HepG2 (cell line): Measurements from ENCODE around the gene TEF. TPM values are rescaled to one million over a fixed set of nuclear protein-coding genes. Genes with fewer than 3 reads are reported as not detected.
A peak's percentile ranks its signal among the peaks of the same experiment; 100 is the strongest.

ENCODE experiments used
- ATAC-seq: fragments of 200-7000 bp; cut with Tn5 transposase; 3 replicates; pipeline ENCODE4 v1.9.1; 2020; ENCODE audit warnings: mild to moderate bottlenecking, moderate library complexity
- BruUV-seq: library from RNA; stranded (reverse); fragments of 400-500 nt; replicated peaks from 2 replicates; lab custom pipeline; 2021; lab: Mats Ljungman, UMichigan
- CTCF ChIA-PET: fragments of 300-600 bp; formaldehyde crosslinking; extraction: SDS; loops from one replicate; lab custom pipeline; 2021; ENCODE audit warnings: low total read pairs, inconsistent platforms, low intra/inter-chr PET ratio; lab: Yijun Ruan, JAX
- POLR2A ChIA-PET: fragments of 350-600 bp; sonication (Branson Sonifier 250); formaldehyde crosslinking; loops from one replicate; lab custom pipeline; 2020; ENCODE audit warnings: antibody characterized with exemption, inconsistent platforms; lab: Yijun Ruan, JAX
- DNase-seq: peaks from one replicate; pipeline ENCODE4 v3.0.0-alpha.2; 2015; ENCODE audit warnings: low spot score
- FAIRE-seq: peaks from 3 replicates; lab custom pipeline; 2011; peaks lifted over from hg19 to GRCh38; lab: Jason Lieb, UNC
- H2AFZ ChIP-seq: one replicate; pipeline ENCODE4 v1.6.1; 2011; ENCODE audit warnings: low read length, inconsistent platforms
- H3K27ac ChIP-seq: fragments of 300-600 bp; 3 replicates; pipeline ENCODE4 v1.8.0; 2011; ENCODE audit warnings: mixed run types, mild to moderate bottlenecking, mixed read lengths, low read length, inconsistent platforms; ENCODE audit not compliant: insufficient read depth; ENCODE audit errors: extremely low read length
- H3K27me3 ChIP-seq, 2 experiments: fragments of 200-600 bp in 1 of 2; 2 replicates in 1 of 2; 3 replicates in 1 of 2; pipeline versions ENCODE4 v1.6.0 to v1.8.0; 2011; ENCODE audit warnings: low read length in 2 of 2, mild to moderate bottlenecking in 2 of 2, moderate library complexity in 2 of 2, inconsistent platforms in 1 of 2; ENCODE audit not compliant: insufficient read depth in 2 of 2, control insufficient read depth in 1 of 2
- H3K36me3 ChIP-seq, 2 experiments: fragments of 200-600 bp in 1 of 2; replicated peaks in 1 of 2; 2 replicates in 1 of 2; 3 replicates in 1 of 2; pipeline versions ENCODE4 v1.5.1 to v1.8.0; 2011; ENCODE audit warnings: low read length in 2 of 2, inconsistent platforms in 1 of 2; ENCODE audit not compliant: insufficient read depth in 2 of 2, control insufficient read depth in 1 of 2
- H3K4me1 ChIP-seq: 2 replicates; pipeline ENCODE4 v1.5.1; 2012; ENCODE audit warnings: low read length, inconsistent platforms; ENCODE audit not compliant: insufficient read depth
- H3K4me2 ChIP-seq: 2 replicates; pipeline ENCODE4 v1.6.0; 2011; ENCODE audit warnings: low read depth, low read length, inconsistent platforms
- H3K4me3 ChIP-seq, 3 experiments: fragments of 200-600 bp in 1 of 3; sonication (generic), shearing (Covaris generic) in 1 of 3; replicated peaks in 1 of 3; 2 replicates each; pipeline ENCODE4 v1.5.1; 2011 to 2016; ENCODE audit warnings: low read length in 3 of 3, inconsistent platforms in 2 of 3, low read depth in 2 of 3, mild to moderate bottlenecking in 2 of 3, control low read depth in 1 of 3, mixed read lengths in 1 of 3; ENCODE audit not compliant: insufficient read depth in 1 of 3
- H3K79me2 ChIP-seq: one replicate; pipeline ENCODE4 v1.6.1; 2011; ENCODE audit warnings: low read length, inconsistent platforms; ENCODE audit not compliant: insufficient read depth
- H3K9ac ChIP-seq: 2 replicates; pipeline ENCODE4 v1.6.0; 2011; ENCODE audit warnings: mild to moderate bottlenecking, low read depth, low read length, inconsistent platforms; ENCODE audit not compliant: insufficient read depth
- H3K9me3 ChIP-seq: 2 replicates; pipeline ENCODE4 v1.5.1; 2012; ENCODE audit warnings: mild to moderate bottlenecking, low read length
- H4K20me1 ChIP-seq: 2 replicates; pipeline ENCODE4 v1.6.0; 2011; ENCODE audit warnings: inconsistent platforms, mild to moderate bottlenecking, low read length, moderate library complexity; ENCODE audit not compliant: insufficient read depth
- AGO1 ChIP-seq: fragments of 200-400 bp; formaldehyde crosslinking; IDR thresholded peaks from 2 replicates; pipeline ENCODE4 v1.6.1; 2017; ENCODE audit warnings: mild to moderate bottlenecking, low read depth, low read length, moderate library complexity; ENCODE audit not compliant: poor library complexity, severe bottlenecking
- AGO2 ChIP-seq: fragments of 200-400 bp; formaldehyde crosslinking; optimal IDR thresholded peaks from 2 replicates; pipeline ENCODE3; 2017; ENCODE audit warnings: mild to moderate bottlenecking, low read depth, low read length, moderate library complexity
- ARHGAP35 ChIP-seq: sonication (generic); formaldehyde crosslinking; IDR thresholded peaks from 2 replicates; pipeline ENCODE4 v1.9.0; 2022; ENCODE audit warnings: mild to moderate bottlenecking, inconsistent platforms, moderate library complexity, missing genetic modification reagents, borderline replicate concordance
- whole genome bisulfite sequencing: methylation state at CpG from one replicate; pipeline ENCODE4 v1.1.6; 2017; ENCODE audit warnings: low lambda C conversion rate; 5-methylcytosine and 5-hydroxymethylcytosine counted together
- in situ Hi-C: cut with HindIII; loops from 2 replicates; pipeline ENCODE4 v1.10.0; 2017; ENCODE audit warnings: low pct_unique_long_range_greater_than_20kb; ENCODE audit not compliant: extremely low pct_ligation_motif_present
- intact Hi-C: fragments of 100-400 bp; cut with micrococcal nuclease; formaldehyde crosslinking; loops from one replicate; pipeline ENCODE4 v1.10.0; 2022; ENCODE audit not compliant: unreplicated experiment
- polyA plus RNA-seq, 8 experiments: library from polyadenylated mRNA; depleted of rRNA in 3 of 8; stranded (reverse) in 7 of 8; unstranded in 1 of 8; fragments of >200 nt; fragmentation: Illumina TruSeq in 4 of 8; extraction: Trizol in 4 of 8; gene quantifications; 2 replicates each; pipeline versions ENCODE4 v1.2.1 to v1.2.3, GENCODE V29; 2011 to 2016; ENCODE audit warnings: low read depth in 4 of 8, missing spikeins in 1 of 8, mixed read lengths in 1 of 8; ENCODE audit not compliant: insufficient read depth in 1 of 8
- total RNA-seq, 5 experiments: library from RNA; depleted of rRNA; stranded (reverse); fragments of >200 nt; fragmentation: Illumina TruSeq; extraction: Trizol; gene quantifications; 2 replicates each; pipeline ENCODE4 v1.2.3, GENCODE V29; 2016; ENCODE audit warnings: low read depth in 1 of 5
- TF ChIP-seq, protein P1 (sequence below): sonication (generic); formaldehyde crosslinking; IDR thresholded peaks from 2 replicates; pipeline ENCODE4 v1.5.1; 2020; ENCODE audit warnings: mild to moderate bottlenecking, missing genetic modification reagents, moderate library complexity

Gene TEF
- total and polyA plus RNA-seq, 2 of the 13 experiments (the other 11 are each of a cell fraction or from before 2014, with no cell fraction given): 7.6 to 11.2 TPM

- TF ChIP-seq, protein P1, sequence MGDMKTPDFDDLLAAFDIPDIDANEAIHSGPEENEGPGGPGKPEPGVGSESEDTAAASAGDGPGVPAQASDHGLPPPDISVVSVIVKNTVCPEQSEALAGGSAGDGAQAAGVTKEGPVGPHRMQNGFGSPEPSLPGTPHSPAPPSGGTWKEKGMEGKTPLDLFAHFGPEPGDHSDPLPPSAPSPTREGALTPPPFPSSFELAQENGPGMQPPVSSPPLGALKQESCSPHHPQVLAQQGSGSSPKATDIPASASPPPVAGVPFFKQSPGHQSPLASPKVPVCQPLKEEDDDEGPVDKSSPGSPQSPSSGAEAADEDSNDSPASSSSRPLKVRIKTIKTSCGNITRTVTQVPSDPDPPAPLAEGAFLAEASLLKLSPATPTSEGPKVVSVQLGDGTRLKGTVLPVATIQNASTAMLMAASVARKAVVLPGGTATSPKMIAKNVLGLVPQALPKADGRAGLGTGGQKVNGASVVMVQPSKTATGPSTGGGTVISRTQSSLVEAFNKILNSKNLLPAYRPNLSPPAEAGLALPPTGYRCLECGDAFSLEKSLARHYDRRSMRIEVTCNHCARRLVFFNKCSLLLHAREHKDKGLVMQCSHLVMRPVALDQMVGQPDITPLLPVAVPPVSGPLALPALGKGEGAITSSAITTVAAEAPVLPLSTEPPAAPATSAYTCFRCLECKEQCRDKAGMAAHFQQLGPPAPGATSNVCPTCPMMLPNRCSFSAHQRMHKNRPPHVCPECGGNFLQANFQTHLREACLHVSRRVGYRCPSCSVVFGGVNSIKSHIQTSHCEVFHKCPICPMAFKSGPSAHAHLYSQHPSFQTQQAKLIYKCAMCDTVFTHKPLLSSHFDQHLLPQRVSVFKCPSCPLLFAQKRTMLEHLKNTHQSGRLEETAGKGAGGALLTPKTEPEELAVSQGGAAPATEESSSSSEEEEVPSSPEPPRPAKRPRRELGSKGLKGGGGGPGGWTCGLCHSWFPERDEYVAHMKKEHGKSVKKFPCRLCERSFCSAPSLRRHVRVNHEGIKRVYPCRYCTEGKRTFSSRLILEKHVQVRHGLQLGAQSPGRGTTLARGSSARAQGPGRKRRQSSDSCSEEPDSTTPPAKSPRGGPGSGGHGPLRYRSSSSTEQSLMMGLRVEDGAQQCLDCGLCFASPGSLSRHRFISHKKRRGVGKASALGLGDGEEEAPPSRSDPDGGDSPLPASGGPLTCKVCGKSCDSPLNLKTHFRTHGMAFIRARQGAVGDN: peak; percentile 30; the same call in 1 of the 2 replicates
Observed at GRCh38 chr22:41344189-41344788, 37.5 kb upstream of the TEF start (continued).

DNA sequence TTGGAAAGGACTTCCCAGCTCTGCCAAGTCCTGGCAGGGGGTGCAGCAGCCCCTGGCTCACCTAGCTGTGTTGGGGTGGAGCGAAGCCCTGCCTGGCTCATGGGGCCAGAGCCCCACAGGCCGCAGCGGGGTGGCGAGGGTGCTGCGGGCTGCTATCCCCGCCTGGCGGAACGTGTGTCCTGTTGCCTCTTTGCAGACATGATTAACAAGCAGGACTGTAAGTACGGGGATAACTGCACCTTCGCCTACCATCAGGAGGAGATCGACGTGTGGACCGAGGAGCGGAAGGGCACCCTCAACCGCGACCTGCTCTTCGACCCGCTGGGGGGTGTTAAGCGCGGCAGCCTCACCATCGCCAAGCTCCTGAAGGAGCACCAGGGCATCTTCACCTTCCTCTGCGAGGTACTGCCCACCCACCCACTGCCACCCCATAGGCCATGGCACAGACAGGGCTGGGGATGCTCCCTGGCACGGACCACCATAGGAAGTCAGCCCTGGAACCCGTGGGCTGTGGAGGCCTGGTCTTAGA, 35.9 kb upstream of the TEF start:
- Histone ChIP-seq H2AFZ (no peak overlapping the region), H3K9ac (no peak overlapping the region), H3K27me3 (no peaks in the 10 kb centered on the region), H3K9me3 (no peaks in the 10 kb centered on the region), H3K4me3 (no peak overlapping the region), H3K4me1 (peaks cover 14% of the 10 kb centered on the region), H3K27ac (no peak overlapping the region), H3K36me3 (peaks cover 45 to 85% of the 10 kb centered on the region in 2 experiments), H3K79me2 (no peaks in the 10 kb centered on the region), H3K4me2 (no peak overlapping the region), H4K20me1 (no peaks in the 10 kb centered on the region)
- TF ChIP-seq ARHGAP35 (no peak), AGO1 (no peak), AGO2 (peak; percentile 66)
- no TSS peak for BruUV-seq
- WGBS: 80% methylated on average over 8 of the region's 24 CpGs
- DNase-seq: no peak
- ATAC-seq: no peak
- no peak for FAIRE-seq
- ChIA-PET CTCF (no interaction called here), POLR2A (interaction anchor here (1.5 kb wide), 1 partner anchor 36 kb away, joined by 7 read pairs; the partner anchor contains the start of gene TEF)
- intact Hi-C loops: no loop called here
- in situ Hi-C loops: no loop called here
